HG03378 (cell line): ENCODE measurements around the gene SPX.

Experiments used
- ATAC-seq: cut with Tn5 transposase; IDR thresholded peaks from one replicate; pipeline ENCODE4 v1.9.1; 2021; ENCODE audit warnings: mild to moderate bottlenecking, moderate library complexity; ENCODE audit not compliant: unreplicated experiment

The SPX gene

GRCh38 chr12:21576431-21576830 lies 50.3 kb downstream of the SPX start:
- no peak for ATAC-seq

- ATAC-seq: no peak
Observed at GRCh38 chr12:21577516-21577915, 51.4 kb downstream of the SPX start.

- no peak for ATAC-seq
Observed at GRCh38 chr12:21580748-21581516, 54.8 kb downstream of the SPX start.
